Spleen (tissue), 11 donors: ENCODE results near the gene LMLN. TPM values are rescaled to one million over a fixed set of nuclear protein-coding genes. Genes with fewer than 3 reads are reported as not detected.
"Not testable (repeated sequence)": the region's sequence is repeated elsewhere in the genome, so short reads cannot be mapped to it uniquely, and the experiment has no call there.

ENCODE experiments used
- DNase-seq: peaks from one replicate; pipeline ENCODE4 v3.0.0-alpha.2; 2020
- H3K27ac ChIP-seq, 8 donors: fragments of 200-600 bp; sonication (generic) in 7 of 8; 1 replicate in 4 of 8; 2 replicates in 4 of 8; pipeline versions ENCODE4 v1.5.0 to v1.8.0; 2016 to 2021; ENCODE audit warnings: inconsistent platforms in 4 of 8, mild to moderate bottlenecking in 4 of 8, moderate library complexity in 1 of 8
- H3K27me3 ChIP-seq, 7 donors: fragments of 200-600 bp; sonication (generic) in 6 of 7; replicated peaks in 1 of 7; 1 replicate in 4 of 7; 2 replicates in 3 of 7; pipeline versions ENCODE4 v1.5.0 to v1.8.0; 2016 to 2021; ENCODE audit warnings: inconsistent platforms in 3 of 7, mild to moderate bottlenecking in 1 of 7
- H3K36me3 ChIP-seq, 6 donors: fragments of 200-600 bp; sonication (generic) in 5 of 6; 1 replicate in 4 of 6; 2 replicates in 2 of 6; pipeline versions ENCODE4 v1.5.0 to v1.8.0; 2016 to 2021; ENCODE audit warnings: inconsistent platforms in 2 of 6
- H3K4me1 ChIP-seq, 6 donors: fragments of 200-600 bp; sonication (generic) in 5 of 6; 1 replicate in 3 of 6; 2 replicates in 3 of 6; pipeline versions ENCODE4 v1.5.0 to v1.8.0; 2016 to 2021; ENCODE audit warnings: inconsistent platforms in 3 of 6
- H3K4me3 ChIP-seq, 8 donors: fragments of 200-600 bp; sonication (generic) in 7 of 8; 1 replicate in 4 of 8; 2 replicates in 4 of 8; pipeline versions ENCODE4 v1.5.0 to v1.8.0; 2016 to 2021; ENCODE audit warnings: inconsistent platforms in 4 of 8, mild to moderate bottlenecking in 4 of 8, moderate library complexity in 2 of 8
- H3K9me3 ChIP-seq, 8 donors: fragments of 200-600 bp; sonication (generic) in 7 of 8; 1 replicate in 4 of 8; 2 replicates in 4 of 8; pipeline versions ENCODE4 v1.5.0 to v1.8.0; 2016 to 2021; ENCODE audit warnings: inconsistent platforms in 4 of 8
- CTCF ChIP-seq, 11 experiments: fragments of 200-600 bp in 7 of 11; fragments of 450-650 bp in 4 of 11; sonication (generic) in 4 of 11; IDR thresholded peaks in 8 of 11; conservative IDR thresholded peaks in 3 of 11; 1 replicate in 7 of 11; 2 replicates in 4 of 11; pipeline versions ENCODE4 v1.4.0 to v1.8.0; 2016 to 2021; ENCODE audit warnings: antibody characterized with exemption in 11 of 11, inconsistent platforms in 4 of 11, mild to moderate bottlenecking in 1 of 11
- POLR2A ChIP-seq, 3 donors: fragments of 450-650 bp; IDR thresholded peaks; one replicate each; pipeline ENCODE4 v1.5.1; 2017; ENCODE audit warnings: antibody characterized with exemption in 3 of 3, mild to moderate bottlenecking in 1 of 3
- POLR2AphosphoS5 ChIP-seq, 3 donors: sonication (generic); formaldehyde crosslinking; IDR thresholded peaks; one replicate each; pipeline ENCODE4 v1.5.1; 2017; ENCODE audit warnings: antibody characterized with exemption in 3 of 3
- WGBS, 5 donors: extraction: QIAGEN DNeasy Blood & Tissue Kit in 3 of 5; methylation state at CpG; one replicate each; pipeline versions ENCODE4 v1.1.5 to v1.1.7; 2013 to 2018; 5-methylcytosine and 5-hydroxymethylcytosine counted together
- intact Hi-C: fragments of 100-400 bp; cut with DNase I; formaldehyde crosslinking; loops from one replicate; pipeline ENCODE4 v1.15.0; 2023; ENCODE audit warnings: low total_unique reads
- polyA plus RNA-seq, 3 donors: library from polyadenylated mRNA; stranded (reverse); fragments of 200-250 nt; gene quantifications; one replicate each; pipeline ENCODE4 v1.2.1, GENCODE V29; 2013
- total RNA-seq, 7 donors: library from RNA; depleted of rRNA in 3 of 7; stranded (reverse); fragments of >200 nt in 3 of 7; fragmentation: NEBNext Ultra II Directional in 4 of 7; extraction: Animal tissue kit (Norgen Biotek cat#: 25700) in 4 of 7; gene quantifications; one replicate each; pipeline versions ENCODE4 v1.1.0 to v1.2.1, GENCODE V29; 2016 to 2021
- donor health status: healthy with polysubstance abuse.
- donor health status: DM: no; HTN: no; CAD: no; lungs with moderate emphysema.
- donor health status: DM: no; HTN: no; CAD: no.
- donor health status: Bipolar disorder and iron deficiency.
- donor health status: healthy.
- donor health status: DM: no; HTN: no; CAD: no.
- donor health status: DM: yes; HTN: yes; CAD: no.

Gene LMLN
- total and polyA plus RNA-seq, 10 donors, result 0.52 to 5.9 (median 3.2) TPM

GRCh38 chr3:198043119-198043518, 83.1 kb downstream of the LMLN start:
- Histone ChIP-seq H3K27me3 (no peaks in the 10 kb centered on the region), H3K4me3 (no peak overlapping the region), H3K36me3 (peaks cover 0 to 15% (median 0%) of the 10 kb centered on the region in 6 donors), H3K27ac (no peak overlapping the region), H3K9me3 (no peaks in the 10 kb centered on the region), H3K4me1 (no peaks in the 10 kb centered on the region)
- no peak for TF ChIP-seq POLR2AphosphoS5 (IDR thresholded peaks at IDR 0.05)
- no peak for TF ChIP-seq POLR2A (IDR thresholded peaks at IDR 0.05)
- 88 to 96% (median 93%) methylated on average over 9 of the region's 9 CpGs for WGBS, 5 donors
- DNase-seq, result no peak
- intact Hi-C loops, result no loop called here

DNA sequence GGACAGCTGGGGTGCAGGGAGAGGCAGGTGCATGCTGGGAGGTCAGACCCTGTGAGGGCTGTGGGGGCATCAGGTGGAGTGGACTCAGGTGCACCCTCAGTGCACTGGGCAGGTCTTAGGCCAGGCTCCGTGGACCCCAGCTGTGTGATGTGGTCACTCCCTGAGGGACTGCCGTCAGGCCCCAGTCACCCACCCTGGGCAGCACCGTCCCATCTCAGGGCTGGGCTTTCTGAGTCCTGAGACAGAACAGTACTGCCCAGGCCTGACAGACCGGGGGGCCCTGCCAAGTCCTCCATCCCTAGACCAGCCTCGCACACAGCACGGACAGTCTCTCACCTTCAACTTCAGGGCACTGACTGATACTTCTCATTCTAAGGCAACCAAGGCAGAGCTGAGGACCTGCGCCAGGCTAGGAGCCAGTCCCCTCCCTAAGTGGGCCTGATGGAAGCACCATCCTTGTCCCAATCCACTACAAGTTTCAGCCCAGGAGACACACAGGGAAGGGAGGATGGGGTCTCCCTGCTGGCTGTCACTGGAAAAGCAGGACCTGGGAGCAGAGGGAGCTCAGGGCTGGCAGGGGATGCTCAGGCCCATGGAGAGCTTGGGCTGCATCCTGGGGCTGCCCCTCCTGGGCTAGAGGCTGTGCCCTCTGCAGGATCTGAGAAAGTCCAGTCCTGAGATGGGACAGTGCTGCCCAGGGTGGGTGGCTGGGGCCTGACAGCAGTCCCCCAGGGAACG, 86.3 kb downstream of the LMLN start:
- no peak overlapping the region for H3K4me3 ChIP-seq
- no peak for DNase-seq
- peaks cover 0 to 7% (median 0%) of the 10 kb centered on the region in 8 donors for H3K9me3 ChIP-seq
- 92 to 100% (median 93%) methylated on average over 1 to 8 of the region's 8 CpGs for WGBS, 5 donors
- intact Hi-C loops, result no loop called here
- H3K4me1 ChIP-seq, result no peaks in the 10 kb centered on the region
- no peak overlapping the region for H3K27ac ChIP-seq
- H3K36me3 ChIP-seq, result no peaks in the 10 kb centered on the region
- no peaks in the 10 kb centered on the region for H3K27me3 ChIP-seq
- TF ChIP-seq POLR2AphosphoS5 (IDR thresholded peaks at IDR 0.05) (no peak), CTCF (IDR thresholded peaks at IDR 0.05 in 8 of 11, conservative IDR thresholded peaks at IDR 0.05 in 3 of 11) (no peak), POLR2A (IDR thresholded peaks at IDR 0.05) (no peak)

- Histone ChIP-seq H3K9me3 (peaks cover 0 to 8% (median 0%) of the 10 kb centered on the region in 8 donors), H3K27me3 (peaks cover 0 to 5% (median 0%) of the 10 kb centered on the region in 7 donors), H3K4me3 (no peak overlapping the region), H3K27ac (no peak overlapping the region), H3K36me3 (no peaks in the 10 kb centered on the region), H3K4me1 (no peaks in the 10 kb centered on the region)
- DNase-seq, result no peak
- TF ChIP-seq POLR2A (IDR thresholded peaks at IDR 0.05) (no peak), CTCF (IDR thresholded peaks at IDR 0.05 in 8 of 11, conservative IDR thresholded peaks at IDR 0.05 in 3 of 11) (no peak), POLR2AphosphoS5 (IDR thresholded peaks at IDR 0.05) (no peak)
- intact Hi-C loops, result no loop called here
These were observed 88.4 kb downstream of the LMLN start for GRCh38 chr3:198048445-198048844.

DNA sequence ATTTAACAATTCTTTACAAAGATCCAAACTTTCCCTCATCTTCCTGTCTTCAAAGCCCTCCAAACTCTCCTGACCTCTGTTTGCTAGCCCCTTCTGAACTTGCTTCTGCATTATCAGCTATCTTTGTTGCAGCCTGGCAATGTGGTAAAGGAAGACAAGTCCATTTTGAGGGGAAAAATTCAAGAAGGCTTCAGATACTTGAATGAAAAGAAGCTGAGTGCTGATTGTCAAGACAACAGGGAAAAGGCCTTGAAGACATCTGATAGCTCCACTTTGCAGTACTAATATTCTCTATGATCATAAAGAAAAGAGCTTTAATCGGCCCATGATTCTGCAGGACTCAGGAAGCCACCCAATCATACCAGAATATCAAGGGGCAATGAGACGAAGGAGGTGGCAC, 91.8 kb downstream of the LMLN start:
- Histone ChIP-seq H3K36me3 (no peaks in the 10 kb centered on the region), H3K4me3 (no peak overlapping the region), H3K9me3 (peaks cover 0 to 8% (median 0%) of the 10 kb centered on the region in 8 donors), H3K27me3 (peaks cover 0 to 5% (median 0%) of the 10 kb centered on the region in 7 donors), H3K27ac (no peak overlapping the region), H3K4me1 (no peaks in the 10 kb centered on the region)
- WGBS, 5 donors, result 70 to 92% (median 76%) methylated on average over 2 of the region's 2 CpGs
- TF ChIP-seq POLR2A (IDR thresholded peaks at IDR 0.05) (no peak), CTCF (IDR thresholded peaks at IDR 0.05 in 8 of 11, conservative IDR thresholded peaks at IDR 0.05 in 3 of 11) (no peak), POLR2AphosphoS5 (IDR thresholded peaks at IDR 0.05) (no peak)
- DNase-seq, result no peak
- intact Hi-C loops, result no loop called here

GRCh38 chr3:198053462-198053861, 93.4 kb downstream of the LMLN start:
- H3K27ac ChIP-seq, H3K27me3 ChIP-seq, DNase-seq, intact Hi-C loops, H3K4me1 ChIP-seq, H3K9me3 ChIP-seq, H3K36me3 ChIP-seq, H3K4me3 ChIP-seq: not testable (repeated sequence)
